HG02610 (cell line): Measurements from ENCODE around the gene CASP7.
"Not testable (repeated sequence)": the region's sequence is repeated elsewhere in the genome, so short reads cannot be mapped to it uniquely, and the experiment has no call there.

ENCODE experiments used
- ATAC-seq: cut with Tn5 transposase; IDR thresholded peaks from one replicate; pipeline ENCODE4 v1.9.1; 2021; ENCODE audit warnings: mild to moderate bottlenecking, moderate library complexity; ENCODE audit not compliant: unreplicated experiment

Gene CASP7

DNA sequence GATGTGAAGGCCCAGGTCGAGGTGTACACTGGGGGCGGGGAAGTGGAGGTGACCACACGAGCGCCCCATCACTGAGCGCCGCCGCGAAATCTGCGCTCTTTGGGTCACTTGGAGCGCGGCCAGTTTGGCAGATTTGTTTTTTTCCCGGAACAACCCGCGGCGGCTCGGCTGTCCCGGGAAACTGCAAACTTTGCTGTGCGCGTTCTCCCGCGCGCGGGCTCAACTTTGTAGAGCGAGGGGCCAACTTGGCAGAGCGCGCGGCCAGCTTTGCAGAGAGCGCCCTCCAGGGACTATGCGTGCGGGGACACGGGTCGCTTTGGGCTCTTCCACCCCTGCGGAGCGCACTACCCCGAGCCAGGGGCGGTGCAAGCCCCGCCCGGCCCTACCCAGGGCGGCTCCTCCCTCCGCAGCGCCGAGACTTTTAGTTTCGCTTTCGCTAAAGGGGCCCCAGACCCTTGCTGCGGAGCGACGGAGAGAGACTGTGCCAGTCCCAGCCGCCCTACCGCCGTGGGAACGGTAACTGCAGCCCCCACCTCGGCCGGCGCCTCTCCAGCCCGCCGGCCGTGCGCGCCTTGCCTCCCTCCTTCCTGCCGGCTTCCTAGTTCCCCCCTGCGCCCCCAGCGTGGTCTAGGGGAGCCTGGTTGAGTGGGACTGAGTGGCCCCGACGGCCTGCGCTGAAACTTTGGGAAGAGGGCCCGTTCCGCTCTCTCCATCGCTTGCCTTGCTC is at the start of gene CASP7:
CASP7 (plus strand) TSS at position 450 of the 727 bp plus-strand sequence. CDS start 17,582 bp downstream, outside the sequence.
- ATAC-seq = peak; percentile 65

DNA sequence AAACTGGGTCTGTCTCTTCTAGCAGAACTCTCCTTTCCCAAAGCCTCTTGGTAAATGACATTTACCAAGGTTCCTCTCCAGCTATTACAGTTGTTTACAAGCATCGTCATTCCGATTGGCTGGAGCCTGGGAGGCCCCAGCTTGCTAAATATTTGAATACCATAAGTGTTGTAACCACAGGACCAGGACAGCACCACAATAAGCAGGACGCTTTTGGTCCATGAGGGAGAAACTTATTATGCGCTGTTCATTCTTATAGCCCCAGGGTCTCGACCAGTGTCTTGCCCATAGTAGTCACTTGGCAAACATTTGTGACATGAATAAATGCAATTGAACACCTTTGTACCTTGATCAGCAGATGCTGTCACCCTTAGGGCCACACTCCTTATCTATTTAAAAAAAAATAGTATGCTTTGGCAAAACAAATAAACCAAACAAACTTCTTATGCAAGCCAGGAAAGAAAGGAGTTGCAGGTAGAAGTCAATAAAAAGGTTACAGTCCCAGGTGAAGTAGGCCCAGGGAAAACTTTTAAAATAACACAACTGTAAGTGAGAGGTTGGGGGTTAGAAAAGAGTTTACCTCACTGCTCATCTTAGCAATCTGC is 48.7 kb upstream of the CASP7 start:
- ATAC-seq = no peak

DNA sequence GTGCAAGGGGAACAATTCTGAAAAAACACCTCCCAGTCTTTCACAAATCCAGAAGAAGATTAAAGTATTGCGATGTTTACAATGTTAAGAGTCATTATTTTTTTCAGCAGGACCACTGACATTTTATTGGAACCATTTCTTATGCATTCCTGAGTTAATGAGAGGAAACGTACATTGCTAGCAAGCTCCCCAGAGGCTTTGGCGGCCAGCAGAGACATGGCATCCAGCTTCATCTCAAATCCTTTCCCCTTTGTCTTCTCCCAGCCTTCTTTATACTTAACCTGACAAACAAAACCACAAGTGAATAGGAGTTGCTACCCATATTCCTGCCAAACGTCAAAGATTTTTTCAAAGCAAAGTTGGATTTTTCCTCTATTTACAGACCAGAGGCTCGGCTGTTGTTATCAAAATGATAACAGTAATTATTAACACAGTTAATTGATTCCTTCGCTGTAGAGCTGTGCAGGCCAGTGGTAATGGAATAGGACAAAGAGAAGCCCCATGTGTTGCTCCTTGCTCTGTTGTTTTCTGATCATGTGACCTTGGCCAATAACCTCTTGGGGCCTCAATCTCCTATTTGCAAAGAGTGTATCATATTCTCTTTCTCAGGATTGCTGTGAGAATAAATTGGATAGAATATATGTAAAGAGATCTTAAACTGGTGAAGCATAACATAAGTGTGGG is 47.9 kb upstream of the CASP7 start:
- no peak for ATAC-seq

DNA sequence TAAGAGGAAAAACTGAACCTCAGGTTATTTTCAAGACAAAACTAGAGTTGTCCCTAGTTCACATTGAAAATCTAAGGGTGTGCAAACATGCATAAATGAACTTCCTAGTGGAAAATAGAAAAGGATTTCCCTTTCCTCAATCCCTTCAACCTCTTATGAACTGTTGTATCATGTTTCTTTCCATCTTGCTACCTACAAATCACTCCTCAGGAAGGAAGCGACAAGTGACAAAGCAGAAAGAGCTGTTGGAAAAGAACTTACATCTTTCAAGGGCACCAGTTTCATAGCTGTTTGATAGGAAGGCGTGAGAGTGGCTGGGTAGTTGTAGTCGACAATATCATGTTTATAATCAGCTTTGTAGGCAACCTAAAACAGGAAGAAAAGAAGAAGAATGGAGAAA is 39.7 kb upstream of the CASP7 start:
- no peak for ATAC-seq

DNA sequence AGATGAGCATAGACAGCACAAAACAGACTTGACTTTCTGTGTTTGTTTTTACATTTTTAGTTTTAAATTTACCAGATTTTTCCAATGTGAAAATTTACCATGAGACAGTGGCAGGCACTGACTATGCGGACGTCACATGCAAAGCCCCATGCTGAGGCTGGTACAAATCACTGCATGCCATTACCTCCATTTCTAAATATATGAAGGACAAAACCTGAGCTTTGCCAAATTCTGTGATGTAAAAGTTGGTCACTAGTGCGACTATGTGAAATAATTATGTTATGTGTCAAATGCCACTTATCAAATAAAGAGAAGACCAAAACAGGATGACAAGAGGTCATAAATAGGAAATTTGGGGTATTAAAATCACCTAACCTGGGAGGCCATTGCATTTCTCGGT is 38.0 kb upstream of the CASP7 start:
- ATAC-seq = no peak

DNA sequence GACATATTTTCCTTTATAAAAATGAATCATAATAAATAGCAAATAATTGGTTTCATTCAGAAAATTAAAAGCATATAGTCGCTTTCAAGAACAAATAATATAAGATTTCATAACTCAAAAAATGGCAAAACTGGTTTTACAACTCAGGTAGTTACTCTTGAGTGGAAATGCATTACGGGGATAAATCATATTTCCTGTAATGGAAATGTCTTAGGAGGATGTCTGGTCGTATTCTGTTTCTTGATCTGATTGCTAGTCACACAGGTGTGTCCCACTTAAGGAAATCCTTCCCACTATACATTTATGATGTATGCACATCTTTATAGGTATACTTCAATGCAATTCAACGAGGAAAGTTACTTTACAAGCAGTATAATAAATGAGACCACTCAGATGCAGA is 36.5 kb upstream of the CASP7 start:
- no peak for ATAC-seq

DNA sequence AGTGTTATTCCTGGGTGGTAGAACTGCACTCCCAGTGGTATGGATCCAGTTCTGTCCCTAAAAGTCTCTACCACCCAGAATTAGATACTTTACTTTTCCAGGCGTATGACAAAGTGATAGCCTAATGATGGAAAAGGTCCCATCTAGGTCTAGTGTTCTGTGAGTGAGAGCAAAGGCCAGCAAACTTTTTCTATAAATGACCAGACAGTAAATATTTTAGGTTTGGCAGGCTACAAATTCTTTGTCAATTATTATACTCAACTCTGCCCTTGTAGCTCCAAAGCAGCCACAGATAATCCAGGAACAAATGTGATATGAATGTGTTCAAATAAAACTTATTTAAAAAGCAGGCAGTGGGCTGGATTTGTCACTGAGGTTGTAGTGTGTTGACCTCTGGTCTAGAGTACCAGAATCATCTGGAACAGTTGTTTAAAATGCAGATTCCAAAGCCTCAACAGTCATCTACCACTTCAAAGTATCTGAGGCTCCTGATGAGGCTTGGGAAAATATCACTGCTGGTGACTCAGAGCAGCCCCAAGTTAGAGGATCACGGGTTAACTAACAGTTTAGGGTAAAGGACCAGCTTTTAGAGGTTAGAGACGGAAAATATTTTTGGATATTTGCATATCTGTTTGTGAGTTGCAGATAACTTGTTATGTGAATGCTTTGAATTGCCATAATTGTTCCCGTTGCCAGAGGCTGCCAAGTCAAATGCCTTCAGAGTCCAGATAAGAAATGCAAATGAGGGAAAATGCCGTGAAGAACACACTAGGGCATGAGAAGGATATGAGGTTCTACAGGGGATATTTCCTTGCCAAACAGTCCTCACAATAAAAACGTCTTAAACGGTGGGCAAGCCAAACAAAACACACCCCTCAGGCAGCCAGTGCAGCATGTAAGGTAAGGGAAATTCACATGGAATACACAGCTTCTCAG is 35.3 kb upstream of the CASP7 start:
- ATAC-seq = no peak

DNA sequence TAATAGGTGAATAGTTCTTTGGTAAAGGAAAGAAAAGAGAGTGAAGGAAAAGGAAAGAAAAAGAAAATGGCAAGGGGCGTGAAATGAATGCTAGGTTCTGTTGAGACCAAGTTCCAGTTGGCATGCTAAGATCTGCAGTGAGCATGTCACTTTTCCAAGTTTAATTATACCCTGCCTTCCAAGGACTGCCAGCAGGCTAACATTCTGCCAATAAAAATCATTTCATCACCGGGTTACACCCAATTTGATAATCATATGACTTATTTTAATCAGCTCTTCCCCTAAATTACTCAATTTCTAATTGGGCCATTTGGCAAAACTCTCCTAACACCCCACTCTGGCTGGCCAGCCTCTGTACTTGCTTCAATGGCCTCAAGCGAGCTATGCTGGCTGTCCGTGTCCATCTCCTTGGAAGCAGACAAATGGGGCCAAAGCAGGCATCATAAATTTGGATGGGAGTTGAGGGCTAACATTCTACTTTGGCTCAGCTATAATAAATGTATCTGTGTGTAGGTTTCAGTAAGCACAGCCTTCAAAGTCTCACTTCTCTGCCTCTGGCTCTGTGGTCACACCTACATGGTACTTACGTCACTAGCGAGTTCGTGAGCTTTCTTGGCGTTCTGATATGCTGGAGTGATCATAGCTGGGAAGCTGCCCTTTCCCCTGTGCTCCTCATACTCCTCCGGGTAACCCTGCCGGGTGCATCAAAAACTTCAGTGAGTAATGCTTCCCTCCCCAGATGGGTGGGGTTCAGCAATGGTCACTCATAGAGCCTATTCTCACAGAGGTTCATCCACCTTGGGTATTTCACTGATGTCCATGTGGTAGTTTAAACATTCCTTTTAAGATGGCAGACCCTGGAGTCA is 33.1 kb upstream of the CASP7 start:
- ATAC-seq = no peak

DNA sequence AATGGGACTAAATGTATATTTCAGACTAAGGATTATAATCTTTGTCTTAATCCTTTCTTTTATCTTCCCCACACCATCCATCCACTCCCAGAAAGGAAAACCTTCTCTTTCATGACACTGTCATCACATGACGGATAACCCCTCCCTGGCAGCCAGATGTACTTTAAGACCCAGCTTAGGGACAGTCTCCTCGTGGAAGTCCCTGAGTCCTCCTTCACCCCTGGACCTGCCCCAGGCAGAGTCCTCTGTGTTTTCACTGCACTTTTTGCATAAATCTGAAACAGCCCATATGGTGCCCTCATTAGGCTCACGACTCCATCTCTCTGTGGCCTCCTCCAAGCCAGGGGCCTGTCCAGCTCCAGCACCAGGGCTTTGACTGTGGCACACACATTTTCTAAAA is 31.9 kb upstream of the CASP7 start:
- no peak for ATAC-seq

DNA sequence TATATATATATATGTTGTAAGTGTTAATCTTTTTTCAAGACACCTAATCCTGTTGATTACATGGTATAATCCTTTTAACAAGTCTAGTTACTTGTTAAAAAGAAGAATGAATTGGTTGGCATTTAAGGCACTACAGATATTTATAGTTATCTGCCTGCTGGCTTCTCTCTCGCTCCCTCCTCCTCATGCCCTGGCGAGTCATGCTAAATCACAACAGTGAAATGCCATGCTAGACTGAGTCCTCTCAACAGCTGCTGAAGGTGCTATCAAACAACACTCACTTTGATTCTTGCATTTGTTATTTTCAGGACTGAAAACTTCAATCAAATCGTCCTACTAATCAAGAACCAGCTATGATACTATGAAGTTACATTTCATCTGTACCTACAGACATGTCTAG is 31.2 kb upstream of the CASP7 start:
- no peak for ATAC-seq

DNA sequence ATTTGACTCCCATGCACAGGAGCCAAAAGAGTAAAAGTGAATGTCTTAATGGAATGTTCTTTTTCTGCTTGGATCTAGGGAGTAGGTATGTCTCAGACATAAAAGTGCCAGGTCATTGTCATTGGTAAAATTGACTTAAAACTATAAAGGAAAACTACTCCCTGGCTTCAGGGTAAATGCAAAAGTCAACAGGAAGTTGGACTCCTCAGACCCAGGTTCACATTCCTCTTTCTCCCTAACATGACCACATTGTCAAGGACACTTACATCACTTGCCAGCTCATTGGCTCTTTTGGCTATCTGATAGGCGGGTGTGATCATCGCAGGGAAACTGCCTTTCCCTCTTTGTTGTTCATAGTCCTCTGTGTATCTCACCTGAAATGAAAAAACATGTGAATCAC is 29.5 kb upstream of the CASP7 start:
- no peak for ATAC-seq

DNA sequence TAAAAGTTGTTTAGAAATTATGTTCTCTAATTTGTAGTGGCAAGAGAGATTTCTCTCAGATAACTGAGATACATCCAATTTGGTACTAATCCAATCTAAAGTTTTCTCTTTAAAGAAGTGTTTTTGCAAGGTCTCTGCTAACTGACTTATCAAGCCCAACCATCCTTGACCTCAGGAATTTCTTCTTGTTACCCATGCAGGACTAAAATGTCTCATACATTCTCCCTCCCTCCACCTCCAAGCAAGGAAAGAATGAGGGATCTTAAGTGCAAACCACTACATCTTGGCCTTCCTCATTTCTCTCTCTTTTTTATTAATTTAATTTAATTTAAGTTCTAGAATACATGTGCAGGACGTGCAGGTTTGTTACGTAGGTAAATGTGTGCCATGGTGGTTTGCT is 28.7 kb upstream of the CASP7 start:
- ATAC-seq = no peak

DNA sequence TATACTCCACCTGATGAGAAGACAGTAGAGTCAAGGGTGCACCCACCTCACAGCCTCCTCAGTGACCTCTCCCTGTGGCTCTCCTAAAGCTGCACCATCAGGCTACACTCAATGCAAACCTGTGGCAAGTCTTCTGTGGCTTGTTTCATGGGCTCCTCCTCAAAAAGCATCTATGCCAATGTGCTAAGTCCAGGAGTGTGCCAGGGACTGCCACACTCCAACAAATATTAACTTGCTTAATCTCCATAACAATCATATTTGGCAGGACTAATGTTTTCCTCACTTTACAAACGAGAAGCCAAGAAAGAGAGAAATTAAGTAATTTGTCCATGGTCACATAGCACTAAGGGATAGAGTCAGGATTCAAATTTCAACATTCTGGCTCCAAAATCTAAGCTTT is 27.8 kb upstream of the CASP7 start:
- ATAC-seq = no peak

DNA sequence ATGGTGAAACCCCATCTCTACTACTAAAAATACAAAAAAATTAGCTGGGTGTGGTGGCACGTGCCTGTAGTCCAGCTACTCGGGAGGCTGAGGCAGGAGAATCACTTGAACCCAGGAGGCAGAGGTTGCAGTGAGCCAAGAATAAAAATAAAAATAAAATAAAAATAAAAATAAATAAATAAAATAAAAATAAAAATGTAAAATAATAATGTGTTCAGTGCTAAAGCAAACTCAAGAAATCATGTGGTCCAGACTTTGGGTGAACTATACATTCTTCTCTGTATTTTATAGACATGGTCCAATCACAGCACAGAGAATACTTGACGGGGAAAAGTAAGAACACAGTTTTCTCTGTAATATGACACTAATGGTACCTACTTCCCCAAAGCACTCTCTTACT is 27.3 kb upstream of the CASP7 start:
- not testable (repeated sequence) for ATAC-seq

DNA sequence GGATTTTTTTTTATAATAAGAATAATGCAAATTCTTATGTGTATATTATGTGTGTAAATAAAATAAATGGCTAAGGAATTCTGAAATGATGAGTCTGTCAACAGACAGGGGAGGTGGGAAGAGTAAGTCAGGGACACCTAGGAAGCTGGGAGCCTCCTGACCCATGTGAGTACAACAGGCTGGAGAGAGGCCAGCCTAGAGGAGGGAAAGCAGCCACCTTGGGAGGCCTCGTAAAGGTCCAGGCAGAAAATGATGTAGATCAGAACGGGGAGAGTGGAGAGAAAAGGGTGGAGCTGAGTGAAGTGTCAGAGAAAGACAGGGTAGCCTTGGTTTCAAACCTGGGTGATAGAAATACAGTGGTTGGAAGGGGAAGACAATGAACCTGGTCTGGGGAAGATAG is 22.8 kb upstream of the CASP7 start:
- ATAC-seq = no peak

DNA sequence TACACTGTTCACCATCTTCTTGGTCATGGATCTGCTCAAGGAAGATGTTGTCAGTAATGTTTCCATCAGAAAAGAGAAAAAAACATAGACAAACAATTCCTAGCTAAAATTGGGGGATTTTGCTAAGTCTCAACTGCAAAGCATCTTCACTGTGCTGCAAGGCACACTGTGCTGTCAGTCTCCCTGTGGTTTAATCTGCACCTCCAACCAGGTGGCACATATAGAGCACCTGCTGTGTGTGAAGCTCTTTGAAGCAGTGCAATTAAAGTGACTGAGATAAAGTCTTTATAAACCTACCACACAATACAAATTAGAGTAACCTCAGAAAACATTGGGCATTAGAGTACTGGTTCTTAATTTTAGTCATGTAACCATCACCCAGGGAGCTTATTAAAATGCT is 22.2 kb upstream of the CASP7 start:
- ATAC-seq = no peak

DNA sequence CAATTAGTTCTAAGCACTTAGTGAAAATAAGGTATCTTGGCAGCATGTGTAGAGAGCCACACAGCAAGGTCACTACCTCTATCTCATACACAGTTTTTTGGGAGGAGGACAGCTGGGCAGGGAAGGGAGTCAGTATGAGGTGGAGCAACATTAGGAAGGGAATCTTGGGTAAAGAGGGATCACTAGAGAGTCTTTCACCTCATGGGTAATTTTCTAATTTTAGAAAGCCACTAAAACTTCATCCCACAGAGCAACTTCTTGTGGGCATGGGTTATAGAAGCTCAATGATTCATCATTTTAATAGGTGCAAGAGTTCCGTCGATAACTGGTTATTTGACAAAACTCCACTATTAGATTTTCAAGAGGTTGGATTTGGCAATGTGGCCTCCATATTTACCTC is 18.4 kb upstream of the CASP7 start:
- no peak for ATAC-seq

DNA sequence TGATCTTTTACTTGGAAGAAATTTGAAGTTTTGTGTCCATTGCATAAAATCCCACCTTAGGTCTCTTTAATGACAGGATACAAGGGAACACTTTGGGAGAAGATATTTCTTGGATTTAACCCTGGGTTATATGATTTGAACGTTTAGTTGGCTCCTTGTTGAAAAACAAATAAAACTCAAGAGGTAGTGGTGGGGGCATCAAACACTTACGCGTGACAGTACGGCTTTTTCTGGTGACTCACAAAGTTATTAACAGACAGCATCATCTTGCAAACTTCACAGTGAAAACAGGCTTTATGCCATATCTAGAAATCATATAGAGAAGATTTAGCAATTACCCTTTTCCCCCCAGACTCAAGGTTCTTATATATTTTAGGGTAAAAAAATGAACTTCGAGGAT is 16.6 kb upstream of the CASP7 start:
- no peak for ATAC-seq

DNA sequence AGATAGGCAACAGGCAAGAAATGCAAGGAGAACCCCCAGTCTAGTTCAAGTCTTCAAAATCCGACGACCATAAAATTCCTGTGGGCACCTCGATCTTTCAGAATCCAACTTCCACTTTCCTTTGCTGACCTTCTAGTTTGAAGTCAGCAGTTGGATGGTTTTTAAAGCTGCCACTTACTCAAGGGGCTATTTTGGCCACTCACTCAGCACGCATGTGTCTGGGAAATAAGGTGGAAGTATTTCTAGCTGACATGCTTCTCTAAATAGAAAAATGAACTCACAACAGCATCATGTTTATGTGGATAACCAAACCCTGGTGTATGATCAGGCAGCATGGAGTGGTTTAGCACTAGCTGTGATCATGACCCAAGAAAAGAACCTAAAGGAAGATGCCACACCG is 15.8 kb upstream of the CASP7 start, which contains the start of gene NRAP:
NRAP (minus strand) TSS at position 134 of the 400 bp plus-strand sequence. CDS start 159 bp downstream, outside the sequence.
- ATAC-seq = no peak

DNA sequence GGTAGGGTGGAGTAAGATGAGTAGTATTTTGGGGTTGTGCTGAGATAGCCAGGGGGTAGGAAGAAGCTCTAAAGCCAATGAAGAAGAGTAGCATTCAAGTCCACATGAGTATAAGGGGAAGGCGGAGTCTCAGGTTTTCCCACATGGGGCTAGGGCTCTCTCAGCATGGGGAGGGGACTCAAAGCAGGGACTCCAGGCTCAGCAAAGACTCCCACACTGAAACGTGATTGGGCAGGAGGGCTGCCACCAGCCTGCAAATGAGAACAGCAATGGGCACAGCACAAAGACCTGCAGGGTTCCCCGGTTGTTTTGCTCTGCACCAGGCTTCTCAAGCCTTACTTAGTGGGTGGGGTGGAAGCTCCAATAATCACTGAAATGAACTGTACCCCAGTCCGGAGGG is 14.4 kb upstream of the CASP7 start:
- no peak for ATAC-seq
